ENCODE measurements around the gene LRRC8B. TPM values are rescaled to one million over a fixed set of nuclear protein-coding genes. Genes with fewer than 3 reads are reported as not detected.
"Not testable (repeated sequence)": the region's sequence is repeated elsewhere in the genome, so short reads cannot be mapped to it uniquely, and the experiment has no call there.

The LRRC8B gene
- total RNA-seq, 2 experiments from 2014 or later, result 18.0 to 20.4 TPM

GRCh38 chr1:89616844-89617627 lies 92.4 kb downstream of the LRRC8B start:
- no peaks in the 10 kb centered on the region for H3K27me3 Mint-ChIP-seq (ENCODE audit: low read depth)
- H3K36me3 Mint-ChIP-seq (ENCODE audit: low read depth), result peaks cover 24% of the 10 kb centered on the region
- H3K4me3 Mint-ChIP-seq, result no peak overlapping the region
- no peak overlapping the region for H3K27ac Mint-ChIP-seq
- intact Hi-C loops (cut with micrococcal nuclease), result no loop called here
- H3K9me3 Mint-ChIP-seq, result peaks cover 14% of the 10 kb centered on the region
- H3K4me1 Mint-ChIP-seq (ENCODE audit: low read depth), result peaks cover 64% of the 10 kb centered on the region
- DNase-seq, result no peak
- CTCF ChIA-PET, result interaction anchor here (0.6 to 3.0 kb wide), 12 partner anchors 8 to 237 kb away, joined by 3 to 17 read pairs (median 4); partner anchors contain the start of gene LRRC8C

GRCh38 chr1:89620664-89621063 lies 96.0 kb downstream of the LRRC8B start:
- CTCF ChIA-PET, result interaction anchor here (0.8 to 1.6 kb wide), 3 partner anchors 9 to 10 kb away, joined by 3 to 4 read pairs (median 3); no protein-coding TSS in a partner anchor
- Mint-ChIP-seq H3K27me3 (ENCODE audit: low read depth) (no peaks in the 10 kb centered on the region), H3K36me3 (ENCODE audit: low read depth) (peaks cover 24% of the 10 kb centered on the region), H3K4me1 (ENCODE audit: low read depth) (peaks cover 47% of the 10 kb centered on the region), H3K4me3 (no peak overlapping the region), H3K27ac (peak overlapping the region; percentile 30), H3K9me3 (peaks cover 14% of the 10 kb centered on the region)
- no peak for DNase-seq
- intact Hi-C loops (cut with micrococcal nuclease), result no loop called here

- no peak overlapping the region for H3K4me3 Mint-ChIP-seq
- CTCF ChIA-PET, result interaction anchor here (0.7 to 9.4 kb wide), 11 partner anchors 9 to 139 kb away, joined by 3 to 78 read pairs (median 4); no protein-coding TSS in a partner anchor
Measured at GRCh38 chr1:89622895-89623294, 98.3 kb downstream of the LRRC8B start.

DNA sequence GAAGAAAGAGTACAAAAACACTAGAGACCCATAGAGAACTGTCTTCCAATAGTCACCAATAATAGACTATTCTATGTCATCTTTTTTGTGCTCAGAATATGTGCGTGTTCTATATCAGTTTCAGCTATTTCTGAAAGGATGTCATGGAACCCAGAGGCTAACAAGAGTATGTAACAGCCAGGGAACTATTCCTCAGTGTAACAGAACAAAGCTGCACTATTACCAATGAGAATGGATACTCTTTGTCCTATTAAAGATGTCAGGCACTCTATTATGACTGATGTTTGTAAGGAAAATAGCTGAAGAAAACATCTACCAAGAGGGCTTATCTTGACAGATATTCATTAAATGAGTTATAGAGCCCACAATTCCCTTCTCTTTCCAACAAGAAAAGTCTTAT lies 99.7 kb downstream of the LRRC8B start:
- Mint-ChIP-seq H3K4me3 (no peak overlapping the region), H3K36me3 (ENCODE audit: low read depth) (no peaks in the 10 kb centered on the region), H3K27ac (no peak overlapping the region), H3K4me1 (ENCODE audit: low read depth) (peaks cover 58% of the 10 kb centered on the region), H3K9me3 (no peaks in the 10 kb centered on the region), H3K27me3 (ENCODE audit: low read depth) (no peaks in the 10 kb centered on the region)
- no peak for DNase-seq
- CTCF ChIA-PET, result interaction anchor here (0.9 to 9.4 kb wide), 8 partner anchors 9 to 139 kb away, joined by 3 to 78 read pairs (median 5); no protein-coding TSS in a partner anchor
- intact Hi-C loops (cut with micrococcal nuclease), result no loop called here

More at GRCh38 chr1:89622895-89623294, 98.3 kb downstream of the LRRC8B start:
- Mint-ChIP-seq H3K27me3 (ENCODE audit: low read depth) (no peaks in the 10 kb centered on the region), H3K36me3 (ENCODE audit: low read depth) (peaks cover 6% of the 10 kb centered on the region), H3K27ac (no peak overlapping the region), H3K9me3 (peaks cover 5% of the 10 kb centered on the region), H3K4me1 (ENCODE audit: low read depth) (peaks cover 50% of the 10 kb centered on the region)
- intact Hi-C loops (cut with micrococcal nuclease), result loop anchor here (1.0 kb wide), 2 partner anchors 8 to 140 kb away; no protein-coding TSS in a partner anchor
- no peak for DNase-seq

- CTCF ChIA-PET, result interaction anchor here (0.9 to 9.4 kb wide), 8 partner anchors 9 to 138 kb away, joined by 3 to 78 read pairs (median 5); no protein-coding TSS in a partner anchor
- H3K36me3 Mint-ChIP-seq (ENCODE audit: low read depth), result no peaks in the 10 kb centered on the region
- no peaks in the 10 kb centered on the region for H3K27me3 Mint-ChIP-seq (ENCODE audit: low read depth)
- intact Hi-C loops (cut with micrococcal nuclease), result no loop called here
- no peak overlapping the region for H3K4me3 Mint-ChIP-seq
- H3K4me1 Mint-ChIP-seq (ENCODE audit: low read depth), result peaks cover 59% of the 10 kb centered on the region
- no peaks in the 10 kb centered on the region for H3K9me3 Mint-ChIP-seq
- H3K27ac Mint-ChIP-seq, result no peak overlapping the region
- DNase-seq, result no peak
Measured at GRCh38 chr1:89624715-89625323, 100.2 kb downstream of the LRRC8B start.

- H3K4me1 Mint-ChIP-seq (ENCODE audit: low read depth), result peaks cover 64% of the 10 kb centered on the region
- H3K9me3 Mint-ChIP-seq, result no peaks in the 10 kb centered on the region
- no peaks in the 10 kb centered on the region for H3K36me3 Mint-ChIP-seq (ENCODE audit: low read depth)
- peak overlapping the region; percentile 53 for H3K27ac Mint-ChIP-seq
- CTCF ChIA-PET, result interaction anchor here (0.5 to 9.4 kb wide), 15 partner anchors 9 to 769 kb away, joined by 3 to 78 read pairs (median 6); partner anchors contain the start of gene LRRC8B
- H3K27me3 Mint-ChIP-seq (ENCODE audit: low read depth), result no peaks in the 10 kb centered on the region
- no peak for DNase-seq
- intact Hi-C loops (cut with micrococcal nuclease), result no loop called here
- H3K4me3 Mint-ChIP-seq, result no peak overlapping the region
Measured at GRCh38 chr1:89627596-89627962, 103.0 kb downstream of the LRRC8B start.

DNA sequence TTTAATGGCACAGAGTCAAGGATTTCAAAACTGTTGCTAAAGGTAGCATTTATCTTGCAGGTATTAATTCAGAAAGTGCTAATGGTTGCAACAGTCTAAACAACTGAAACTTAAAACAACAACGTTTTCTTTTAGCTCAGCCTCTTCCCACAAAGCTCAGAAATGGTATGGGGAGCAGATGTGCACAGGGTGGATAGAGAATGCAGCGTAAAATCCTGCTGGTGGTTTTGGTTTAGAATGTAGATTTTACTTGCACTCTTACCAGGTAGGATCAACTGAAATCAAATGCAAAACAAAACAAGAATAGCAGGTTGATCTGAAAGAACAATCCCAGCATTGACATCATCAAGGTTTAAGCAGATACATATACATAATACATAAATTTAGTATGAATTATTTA lies 104.5 kb downstream of the LRRC8B start:
- CTCF ChIA-PET, result interaction anchor here (0.9 to 9.4 kb wide), 7 partner anchors 9 to 361 kb away, joined by 3 to 112 read pairs (median 11); no protein-coding TSS in a partner anchor
- no peak for DNase-seq
- Mint-ChIP-seq H3K27me3 (ENCODE audit: low read depth) (no peaks in the 10 kb centered on the region), H3K4me3 (no peak overlapping the region), H3K9me3 (no peaks in the 10 kb centered on the region), H3K27ac (no peak overlapping the region), H3K4me1 (ENCODE audit: low read depth) (peaks cover 61% of the 10 kb centered on the region), H3K36me3 (ENCODE audit: low read depth) (no peaks in the 10 kb centered on the region)
- intact Hi-C loops (cut with micrococcal nuclease), result loop anchor here (1.0 kb wide), 1 partner anchor 18 kb away; no protein-coding TSS in a partner anchor

DNA sequence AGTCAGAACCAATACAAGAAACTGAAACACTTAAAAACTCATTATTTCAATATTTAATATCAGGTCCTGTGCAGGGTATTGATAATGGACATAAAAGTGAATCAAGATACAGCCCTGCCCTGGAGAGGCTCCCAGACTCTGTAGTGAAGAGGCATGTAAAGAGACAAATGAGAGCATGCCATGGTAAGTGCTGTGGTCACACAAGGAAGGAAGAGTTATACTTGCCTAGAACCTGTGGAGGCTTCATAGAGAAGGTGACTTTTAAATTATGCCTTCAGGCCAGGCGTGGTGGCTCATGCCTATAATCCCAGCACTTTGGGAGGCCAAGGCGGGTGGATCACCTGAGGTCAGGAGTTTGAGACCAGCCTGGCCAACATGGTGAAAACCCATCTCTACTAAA lies 105.0 kb downstream of the LRRC8B start:
- intact Hi-C loops (cut with micrococcal nuclease), result loop anchor here (1.0 kb wide), 1 partner anchor 18 kb away; no protein-coding TSS in a partner anchor
- H3K4me3 Mint-ChIP-seq; H3K9me3 Mint-ChIP-seq; H3K27me3 Mint-ChIP-seq (ENCODE audit: low read depth); DNase-seq; H3K36me3 Mint-ChIP-seq (ENCODE audit: low read depth); H3K27ac Mint-ChIP-seq: not testable (repeated sequence)
- CTCF ChIA-PET, result interaction anchor here (0.9 to 9.4 kb wide), 11 partner anchors 10 to 360 kb away, joined by 3 to 112 read pairs (median 5); no protein-coding TSS in a partner anchor
- peaks cover 62% of the 10 kb centered on the region for H3K4me1 Mint-ChIP-seq (ENCODE audit: low read depth)

DNA sequence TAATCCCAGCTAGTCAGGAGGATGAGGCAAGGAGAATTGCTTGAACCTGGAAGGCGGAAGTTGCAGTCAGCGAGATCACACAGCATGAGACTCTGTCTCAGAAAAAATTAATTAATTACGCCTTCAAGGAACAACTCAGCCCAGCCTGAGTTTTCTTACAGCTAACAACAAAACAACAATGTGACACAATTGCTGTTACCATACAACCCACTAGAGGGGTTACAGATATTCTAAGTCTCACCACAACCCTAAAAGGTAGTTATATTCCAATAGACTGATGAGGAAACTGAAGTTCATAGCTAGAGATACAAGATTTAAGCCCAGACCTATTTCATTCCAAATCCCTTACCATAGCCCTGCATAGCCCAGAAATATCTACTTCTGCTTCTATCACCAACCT lies 105.4 kb downstream of the LRRC8B start:
- no peaks in the 10 kb centered on the region for H3K9me3 Mint-ChIP-seq
- H3K27ac Mint-ChIP-seq, result no peak overlapping the region
- DNase-seq, result no peak
- intact Hi-C loops (cut with micrococcal nuclease), result loop anchor here (2.0 to 10.0 kb wide), 3 partner anchors 212 to 1925 kb away; no protein-coding TSS in a partner anchor
- H3K27me3 Mint-ChIP-seq (ENCODE audit: low read depth), result no peaks in the 10 kb centered on the region
- no peak overlapping the region for H3K4me3 Mint-ChIP-seq
- CTCF ChIA-PET, result interaction anchor here (1.0 to 9.4 kb wide), 12 partner anchors 10 to 151 kb away, joined by 3 to 112 read pairs (median 4); no protein-coding TSS in a partner anchor
- peaks cover 64% of the 10 kb centered on the region for H3K4me1 Mint-ChIP-seq (ENCODE audit: low read depth)
- H3K36me3 Mint-ChIP-seq (ENCODE audit: low read depth), result no peaks in the 10 kb centered on the region

DNA sequence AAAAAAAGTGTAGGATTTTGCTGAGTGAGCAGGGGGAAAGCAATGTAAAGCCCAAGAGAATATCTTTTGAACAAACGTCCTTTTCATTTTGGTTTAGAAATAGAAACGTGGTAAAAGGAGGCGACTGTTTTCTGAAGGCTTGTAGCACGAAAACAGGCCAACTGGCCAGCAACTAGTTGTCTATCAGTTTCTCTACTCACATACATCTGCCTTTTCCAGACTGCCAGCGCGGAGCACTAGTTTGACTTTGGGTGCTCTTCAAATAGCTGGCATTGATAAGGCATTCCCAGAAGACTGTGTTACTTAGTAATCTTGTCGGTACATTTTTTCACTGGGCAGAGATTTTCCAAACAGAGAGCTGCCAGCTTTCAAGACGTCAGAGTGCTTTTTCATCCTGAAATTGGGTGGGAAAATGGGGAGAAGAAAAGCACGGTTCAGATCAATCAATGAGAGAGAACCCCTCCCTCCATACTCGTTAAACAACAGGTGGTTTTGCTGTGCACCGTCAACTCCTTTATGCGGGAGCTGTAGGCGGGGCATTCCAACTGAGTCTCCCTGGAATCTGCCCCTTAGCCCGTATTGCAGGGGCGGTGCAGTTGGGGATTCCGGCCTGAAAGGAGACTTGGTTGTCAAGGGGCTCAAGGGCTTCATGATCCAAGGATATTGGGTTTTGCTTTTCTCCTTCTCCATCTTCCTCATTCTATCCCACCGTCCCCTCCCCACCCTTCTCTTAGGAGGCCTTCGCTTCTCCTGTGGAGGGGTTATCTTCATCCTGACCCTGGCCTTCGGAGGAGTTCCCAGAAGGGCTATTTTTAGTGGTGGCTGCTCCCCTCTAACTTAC lies 107.4 kb downstream of the LRRC8B start:
- CTCF ChIA-PET, result interaction anchor here (0.8 to 9.4 kb wide), 14 partner anchors 15 to 358 kb away, joined by 3 to 112 read pairs (median 4); no protein-coding TSS in a partner anchor
- Mint-ChIP-seq H3K27me3 (ENCODE audit: low read depth) (no peaks in the 10 kb centered on the region), H3K36me3 (ENCODE audit: low read depth) (peaks cover 3% of the 10 kb centered on the region), H3K4me3 (peak overlapping the region; percentile 91), H3K9me3 (no peaks in the 10 kb centered on the region), H3K4me1 (ENCODE audit: low read depth) (peaks cover 65% of the 10 kb centered on the region), H3K27ac (peak overlapping the region; percentile 86)
- intact Hi-C loops (cut with micrococcal nuclease), result loop anchor here (1.0 to 10.0 kb wide), 8 partner anchors 24 to 1923 kb away; partner anchors contain the start of genes LRRC8B, LRRC8D and ZNF326
- DNase-seq, result no peak

DNA sequence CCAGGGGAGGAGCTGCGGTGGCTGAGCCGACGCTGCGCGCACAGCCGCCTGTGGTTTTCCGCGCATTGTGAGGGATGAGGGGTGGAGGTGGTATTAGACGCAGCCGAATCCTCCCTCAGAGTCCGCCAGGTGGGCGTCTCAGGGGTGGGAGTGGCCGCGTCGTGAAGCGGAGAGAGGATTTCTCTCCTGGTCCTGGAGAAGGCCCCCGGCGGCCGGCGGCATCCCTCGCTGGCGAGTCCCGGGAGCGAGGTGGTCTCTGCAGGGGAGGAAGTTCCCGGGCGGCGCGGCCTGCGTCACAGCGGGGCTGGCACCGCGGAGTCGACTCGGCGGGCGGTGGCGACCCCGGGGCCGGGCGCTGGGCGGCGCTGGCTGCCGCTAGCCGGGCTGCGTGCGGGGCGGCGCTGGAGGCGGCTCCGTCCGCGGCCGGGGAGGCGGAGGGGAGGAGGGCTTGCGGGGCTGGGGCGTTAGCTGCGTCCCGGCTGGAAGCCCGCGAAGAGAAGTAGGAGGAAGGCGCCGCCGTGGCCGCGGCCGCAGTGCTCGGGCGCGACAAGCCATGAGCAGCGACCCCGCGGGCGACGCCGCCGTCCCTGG lies 108.1 kb downstream of the LRRC8B start, which contains the start of gene LRRC8C:
Gene LRRC8C (plus strand): TSS at position 464 of the 591 bp plus-strand sequence. CDS start 53,354 bp downstream, outside the sequence.
- Mint-ChIP-seq H3K9me3 (no peaks in the 10 kb centered on the region), H3K36me3 (ENCODE audit: low read depth) (peaks cover 9% of the 10 kb centered on the region), H3K27me3 (ENCODE audit: low read depth) (no peaks in the 10 kb centered on the region), H3K27ac (peak within 1 kb of the TSS; percentile 93), H3K4me3 (peak within 1 kb of the TSS; percentile 91), H3K4me1 (ENCODE audit: low read depth) (peaks cover 65% of the 10 kb centered on the region)
- CTCF ChIA-PET, result interaction anchor here (0.7 to 8.4 kb wide), 13 partner anchors 14 to 357 kb away, joined by 3 to 112 read pairs (median 4); no protein-coding TSS in a partner anchor
- intact Hi-C loops (cut with micrococcal nuclease), result loop anchor here (1.0 to 10.0 kb wide), 9 partner anchors 24 to 1922 kb away; partner anchors contain the start of genes LRRC8B, LRRC8D and ZNF326
- peak; percentile 86 for DNase-seq

Measured in activated naive CD4-positive, alpha-beta T cell treated with anti-CD3 and anti-CD28 coated beads for 36 hours (primary cell).